Lung microvascular endothelial cell (primary cell): ENCODE measurements around the gene CIRBP. TPM values are rescaled to one million over a fixed set of nuclear protein-coding genes. Genes with fewer than 3 reads are reported as not detected.
A peak's percentile ranks its signal among the peaks of the same experiment; 100 is the strongest.
"Not testable (repeated sequence)": the region's sequence is repeated elsewhere in the genome, so short reads cannot be mapped to it uniquely, and the experiment has no call there.

ENCODE experiments used
- DNase-seq, 2 donors: peaks; one replicate each; pipeline versions ENCODE4 v3.0.0 to v3.0.0-alpha.2; 2010; ENCODE audit warnings: low read depth in 2 of 2
- total RNA-seq: library from RNA; depleted of rRNA; stranded (reverse); fragments of >200 nt; gene quantifications from 2 replicates; pipeline ENCODE4 v1.2.1, GENCODE V29; 2014

Gene CIRBP
- total RNA-seq, 1 donor from 2014 or later, result 95.4 TPM

GRCh38 chr19:1308718-1309117 is 39.6 kb downstream of the CIRBP start:
- DNase-seq, result no peak

GRCh38 chr19:1309977-1310852 is 41.1 kb downstream of the CIRBP start:
- no peak for DNase-seq

GRCh38 chr19:1310853-1311180 is 41.7 kb downstream of the CIRBP start:
- no peak for DNase-seq

- DNase-seq, result no peak
Observed at GRCh38 chr19:1311543-1312091, 42.5 kb downstream of the CIRBP start.

- DNase-seq, result peak; percentile 17 to 71
Observed at GRCh38 chr19:1312767-1313694, 43.9 kb downstream of the CIRBP start.

GRCh38 chr19:1313695-1314613 is 44.8 kb downstream of the CIRBP start:
- no peak for DNase-seq

GRCh38 chr19:1315470-1316166 is 46.5 kb downstream of the CIRBP start:
- DNase-seq, result peak; percentile 57 to 71

- no peak for DNase-seq
Observed at GRCh38 chr19:1316466-1316865, 47.3 kb downstream of the CIRBP start.

- DNase-seq, result no peak
Observed at GRCh38 chr19:1317274-1318003, 48.3 kb downstream of the CIRBP start.

- DNase-seq, result no peak
Observed at GRCh38 chr19:1318678-1319471, 49.7 kb downstream of the CIRBP start.

GRCh38 chr19:1320282-1320650 is 51.1 kb downstream of the CIRBP start:
- DNase-seq, result not testable (repeated sequence)

GRCh38 chr19:1321539-1321938 is 52.4 kb downstream of the CIRBP start:
- no peak for DNase-seq

GRCh38 chr19:1322198-1322981 is 53.3 kb downstream of the CIRBP start:
- DNase-seq, result no peak

GRCh38 chr19:1324249-1324805 is 55.2 kb downstream of the CIRBP start:
- no peak for DNase-seq
